Right kidney (tissue), 1 donor: Measurements from ENCODE around the gene MYRIP.
"Not testable (repeated sequence)": the region's sequence is repeated elsewhere in the genome, so short reads cannot be mapped to it uniquely, and the experiment has no call there.

Experiments used
- DNase-seq: peaks from one replicate; pipeline ENCODE4 v3.0.0-alpha.2; 2016

The MYRIP gene

DNA sequence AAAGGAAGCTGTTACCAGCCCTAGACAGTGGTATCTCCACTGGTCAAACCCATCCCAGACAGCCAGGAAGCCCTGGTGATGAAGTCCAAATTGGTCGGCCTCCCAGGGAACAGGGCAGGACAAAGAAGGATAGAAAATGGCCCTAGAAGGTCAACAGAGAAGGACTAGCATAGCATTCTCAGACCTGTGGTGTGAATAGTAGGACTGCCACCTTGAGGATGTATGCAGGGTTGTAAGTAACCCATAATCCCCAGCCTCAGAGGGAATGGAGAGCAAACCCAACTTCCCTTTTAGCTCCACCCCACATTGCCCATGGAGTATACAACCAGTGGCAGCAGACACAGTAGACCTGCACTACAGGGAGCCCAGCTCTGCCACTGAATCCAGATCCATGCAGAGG, 431.5 kb downstream of the MYRIP start:
- DNase-seq = no peak

DNA sequence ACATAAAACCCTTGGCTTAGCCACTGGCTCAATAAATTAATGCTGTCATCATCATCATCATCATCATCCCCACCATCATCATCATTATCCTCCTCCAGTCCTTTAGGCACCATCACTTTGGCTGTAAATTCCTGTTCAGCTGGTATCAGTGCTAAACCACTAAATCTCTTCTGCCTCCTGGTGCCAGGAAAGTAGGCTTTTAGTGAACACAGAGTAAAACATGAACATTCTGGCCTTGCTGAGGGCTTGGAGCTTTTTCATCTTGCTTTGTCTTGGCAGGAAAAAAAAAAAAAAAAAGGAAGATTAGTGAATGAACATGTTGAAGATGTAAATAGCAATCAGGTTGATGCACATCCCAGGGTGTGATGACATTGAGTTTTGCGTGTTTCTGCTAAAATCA, 432.8 kb downstream of the MYRIP start:
- DNase-seq = no peak

DNA sequence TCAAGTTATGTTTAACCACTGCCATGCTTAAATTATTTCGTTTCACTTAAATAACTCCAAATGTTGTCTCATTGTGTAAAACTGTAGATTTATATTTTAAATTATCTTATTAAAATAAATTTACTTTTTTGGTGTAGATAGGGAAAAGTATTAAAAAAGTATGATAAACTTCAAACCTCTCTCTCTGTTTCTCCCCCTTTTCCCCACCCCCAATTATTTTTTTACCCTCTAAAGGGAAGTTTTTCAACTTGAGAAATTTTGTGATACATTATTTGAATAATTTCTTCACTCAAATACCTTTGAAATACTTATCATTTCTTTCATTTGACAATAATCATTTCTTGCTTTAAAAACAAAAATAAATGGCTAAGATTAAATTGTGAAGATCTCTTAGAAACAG, 433.2 kb downstream of the MYRIP start:
- DNase-seq = no peak

DNA sequence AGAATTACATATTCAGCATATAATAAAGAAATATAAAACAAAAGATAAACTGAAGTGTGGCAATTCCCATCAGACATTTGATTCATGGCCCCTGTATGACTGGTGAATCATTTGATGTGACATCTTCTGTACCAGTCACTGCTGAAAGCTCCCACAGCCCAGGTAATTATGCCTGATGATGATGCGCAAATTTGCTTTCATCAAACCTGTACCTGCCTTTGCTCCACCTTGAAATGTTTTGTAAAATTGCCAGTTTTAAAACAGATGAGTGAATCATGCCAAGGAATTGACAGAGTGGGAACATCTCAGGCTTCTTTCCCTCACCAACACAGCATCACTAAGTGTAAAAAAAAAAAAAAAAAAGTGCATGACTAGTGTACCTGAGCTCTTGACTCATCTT, 433.6 kb downstream of the MYRIP start:
- no peak for DNase-seq

DNA sequence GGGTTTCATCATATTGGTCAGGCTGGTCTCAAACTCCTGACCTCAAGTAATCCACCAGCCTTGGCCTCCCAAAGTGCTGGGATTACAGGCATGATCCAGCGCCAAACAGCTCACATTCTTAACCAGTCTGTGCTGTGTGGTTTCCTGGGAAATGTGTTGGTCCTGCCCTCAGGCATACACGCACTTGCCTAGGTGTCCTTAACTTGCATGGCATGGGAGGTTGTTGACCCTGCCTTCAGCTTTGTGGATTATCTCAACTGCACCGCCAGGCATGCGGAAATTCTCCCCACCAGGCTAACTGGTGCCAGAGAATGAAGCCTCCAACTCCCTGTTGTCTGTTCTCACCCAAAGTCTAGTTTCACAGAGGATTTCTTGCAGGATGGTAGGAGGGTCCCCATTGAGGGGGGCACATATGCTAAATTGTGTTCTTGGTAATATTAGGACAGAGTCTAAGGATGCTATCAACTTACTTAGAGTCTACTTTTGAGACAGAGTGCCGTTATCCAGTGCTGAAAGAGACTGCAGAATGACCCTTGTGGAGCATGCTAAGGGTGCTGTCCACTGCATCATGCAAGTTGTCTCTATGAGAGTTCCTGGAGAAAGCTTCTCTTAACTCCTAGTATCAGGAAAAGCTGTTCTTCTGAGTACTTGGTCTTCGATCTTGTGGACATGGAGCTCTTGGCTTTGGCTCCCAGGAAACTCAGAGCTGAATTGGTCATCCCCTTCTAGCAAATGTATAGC, 438.5 kb downstream of the MYRIP start:
- no peak for DNase-seq

DNA sequence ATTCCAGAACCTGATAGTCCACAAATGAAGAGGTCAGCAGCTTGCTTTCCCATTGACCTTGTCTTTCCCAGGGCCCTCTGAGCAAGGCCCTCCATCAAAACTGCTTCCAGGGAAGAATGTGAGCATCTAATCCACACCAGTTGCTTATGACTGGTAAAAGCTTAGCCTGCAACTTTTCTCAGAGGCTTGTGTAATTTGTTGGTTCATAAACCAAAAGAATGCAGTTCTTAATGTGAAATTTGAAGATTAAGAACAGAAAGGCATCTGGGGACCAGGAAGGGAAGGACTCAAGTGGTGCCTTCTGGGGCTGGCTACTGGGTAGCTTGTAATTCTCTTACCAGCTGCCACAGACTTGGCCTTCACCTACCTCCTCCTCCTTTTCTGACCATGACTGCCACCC, 439.2 kb downstream of the MYRIP start:
- DNase-seq = no peak

DNA sequence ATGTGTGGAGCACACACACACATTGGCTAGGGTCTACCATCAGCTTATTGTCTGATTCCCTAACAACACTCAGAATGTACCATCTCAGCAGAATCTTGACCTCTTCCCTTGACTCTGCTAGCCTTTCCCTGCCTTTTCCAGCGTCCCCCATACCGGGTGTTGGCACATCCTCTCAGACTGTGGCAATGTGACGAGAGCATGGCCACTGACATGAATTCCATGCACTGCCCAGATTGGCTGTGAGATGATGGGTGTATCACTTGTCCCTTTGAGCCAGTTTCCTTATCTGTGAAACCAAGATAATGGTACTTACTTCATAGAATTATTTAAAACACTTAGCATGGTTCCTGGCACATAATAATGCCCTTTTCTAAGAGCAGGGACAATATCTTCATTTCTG, 439.8 kb downstream of the MYRIP start:
- DNase-seq = no peak

DNA sequence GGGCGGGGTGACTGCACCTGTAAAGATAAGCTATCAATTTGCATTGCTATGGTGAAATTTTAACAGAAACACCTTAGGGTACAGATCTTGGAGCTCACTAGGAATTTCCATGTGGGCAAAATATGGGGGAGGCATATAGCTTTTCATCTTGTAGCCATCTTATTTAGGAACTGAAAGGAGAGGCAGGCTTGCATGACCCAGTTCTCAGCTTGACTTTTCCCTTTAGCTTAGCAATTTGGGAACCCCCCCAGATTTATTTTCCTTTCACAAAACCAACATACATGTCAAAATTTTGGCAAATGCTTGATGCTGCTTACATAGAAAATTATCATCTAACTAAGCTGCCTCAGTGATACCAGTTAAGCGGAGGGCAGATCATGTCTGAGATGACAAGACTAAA, 445.1 kb downstream of the MYRIP start:
- no peak for DNase-seq

DNA sequence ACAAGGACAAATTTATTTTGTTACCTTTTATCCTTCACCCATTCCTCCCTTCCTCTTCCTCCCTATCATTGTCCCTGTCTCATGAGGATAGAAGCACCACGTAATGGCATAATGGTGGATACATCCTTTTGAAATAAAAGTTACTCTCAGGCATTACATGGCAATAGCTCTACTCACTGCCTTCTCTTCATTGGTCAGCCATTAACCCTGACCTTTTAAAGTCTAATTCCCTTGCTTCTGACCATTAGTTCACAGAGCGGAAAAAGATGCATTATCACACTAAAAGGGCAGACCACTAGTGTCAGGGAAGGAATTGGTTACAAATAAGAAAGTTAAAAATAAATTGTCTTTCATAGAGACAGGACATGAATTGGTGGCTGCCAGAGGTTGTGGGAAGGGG, 445.5 kb downstream of the MYRIP start:
- DNase-seq = no peak

DNA sequence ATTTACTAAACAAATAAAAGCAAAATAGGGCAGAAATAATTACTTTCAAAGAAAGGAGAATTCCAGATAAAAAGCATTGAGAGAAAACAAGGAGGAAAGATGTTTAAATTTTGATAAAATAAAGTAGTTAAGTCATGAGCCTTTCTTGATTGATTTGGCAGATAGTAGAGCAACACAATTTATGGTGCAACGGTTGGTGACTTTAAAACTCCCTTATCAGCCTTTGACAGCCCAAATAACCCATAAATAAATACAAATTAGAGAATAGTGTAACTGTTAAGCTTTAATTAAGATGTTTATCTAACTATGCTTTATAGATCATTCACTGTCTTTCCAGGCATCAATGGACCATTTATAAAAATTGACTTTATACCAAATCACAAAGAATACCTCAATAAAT, 446.1 kb downstream of the MYRIP start:
- no peak for DNase-seq

DNA sequence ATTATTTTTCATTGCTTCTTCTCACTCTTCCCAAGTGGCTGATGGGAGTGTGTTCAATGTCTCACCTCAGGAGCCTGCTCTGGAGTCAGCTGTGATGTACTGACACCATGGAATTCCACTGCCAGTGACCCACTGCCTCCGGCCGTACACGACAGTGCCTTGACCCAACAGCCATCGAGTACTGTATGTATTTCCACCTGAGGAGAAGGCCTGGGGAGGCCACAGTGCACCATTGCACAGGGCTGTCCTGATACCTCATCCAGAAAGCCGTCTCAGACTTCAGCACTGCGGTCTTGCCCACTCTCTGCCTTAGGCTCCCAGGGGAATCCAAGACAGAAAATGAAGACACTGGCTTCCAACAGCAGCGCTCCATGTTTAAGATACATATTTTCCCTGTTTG, 448.7 kb downstream of the MYRIP start:
- no peak for DNase-seq

DNA sequence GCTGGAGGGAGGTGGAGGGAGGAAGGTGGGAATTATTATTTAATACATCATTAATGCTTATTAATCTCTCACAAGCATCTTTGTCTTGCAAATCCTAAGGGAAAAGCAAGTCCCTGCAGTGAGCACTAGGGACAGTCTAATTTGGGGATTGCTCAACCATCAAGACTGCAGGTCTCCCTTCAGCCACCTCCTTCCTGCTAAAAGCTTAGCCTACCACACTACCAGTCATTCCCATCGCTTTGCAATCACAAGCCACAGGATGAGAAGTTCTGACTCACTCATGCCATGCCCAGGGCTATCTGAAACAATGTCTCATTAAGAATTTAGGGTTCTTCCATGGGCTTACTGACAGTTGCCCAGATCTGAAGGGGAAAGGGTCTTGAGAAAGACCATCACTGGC, 449.1 kb downstream of the MYRIP start:
- DNase-seq = no peak

DNA sequence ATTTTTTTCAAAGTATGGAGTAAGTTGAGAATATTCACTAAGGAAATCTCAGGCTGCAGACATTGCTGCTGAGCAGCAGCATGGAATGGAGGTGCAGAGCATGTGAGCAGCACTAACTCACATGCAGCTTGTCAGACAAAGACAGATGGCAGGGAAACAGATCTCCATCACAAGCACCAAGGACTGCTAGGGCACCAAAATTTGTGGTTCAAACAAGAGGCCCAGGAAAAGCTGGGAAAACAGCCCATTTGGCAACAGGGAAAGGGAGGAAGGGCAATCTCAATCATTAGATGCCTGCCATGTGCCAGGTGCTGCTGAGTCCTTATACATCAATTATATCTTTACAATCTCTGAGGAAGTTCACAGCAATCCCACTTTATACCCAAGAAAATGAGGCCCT, 452.9 kb downstream of the MYRIP start:
- no peak for DNase-seq

DNA sequence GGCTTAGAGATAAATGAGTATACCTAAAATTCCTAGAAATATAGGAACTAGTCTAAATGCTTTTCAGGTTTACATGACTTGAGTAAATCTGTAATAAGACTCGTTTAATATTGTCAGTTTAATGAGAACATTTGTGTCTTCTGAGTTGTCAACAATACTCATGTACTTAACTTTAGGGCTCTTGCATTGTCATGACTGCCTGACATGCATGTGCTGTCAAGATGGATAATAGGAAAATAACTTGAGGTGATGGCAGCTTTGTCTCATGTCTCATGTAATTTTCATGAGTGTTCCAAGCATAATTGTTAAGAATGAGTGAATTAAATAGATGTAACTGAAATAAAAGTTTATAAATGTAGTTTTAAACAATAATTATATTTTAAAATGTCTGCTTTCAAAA, 455.0 kb downstream of the MYRIP start:
- no peak for DNase-seq

DNA sequence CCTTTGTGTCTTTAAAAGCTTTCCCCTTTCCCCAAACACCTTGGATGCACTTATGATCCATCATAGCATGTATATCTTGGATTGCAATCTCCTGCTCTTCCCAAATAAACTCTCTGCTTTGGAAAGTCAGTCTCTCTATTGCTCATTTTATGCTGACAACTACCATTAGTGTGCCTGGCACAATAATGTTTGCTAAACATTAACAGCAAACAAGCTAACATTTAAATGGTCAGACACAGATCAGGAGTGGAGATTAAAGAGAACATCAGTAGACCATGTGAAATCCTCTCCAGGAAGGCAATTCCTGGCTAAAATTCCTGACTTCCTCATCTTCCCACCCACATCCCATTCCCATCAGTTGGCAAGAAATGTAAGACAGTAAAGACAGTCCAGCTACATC, 455.8 kb downstream of the MYRIP start:
- no peak for DNase-seq

DNA sequence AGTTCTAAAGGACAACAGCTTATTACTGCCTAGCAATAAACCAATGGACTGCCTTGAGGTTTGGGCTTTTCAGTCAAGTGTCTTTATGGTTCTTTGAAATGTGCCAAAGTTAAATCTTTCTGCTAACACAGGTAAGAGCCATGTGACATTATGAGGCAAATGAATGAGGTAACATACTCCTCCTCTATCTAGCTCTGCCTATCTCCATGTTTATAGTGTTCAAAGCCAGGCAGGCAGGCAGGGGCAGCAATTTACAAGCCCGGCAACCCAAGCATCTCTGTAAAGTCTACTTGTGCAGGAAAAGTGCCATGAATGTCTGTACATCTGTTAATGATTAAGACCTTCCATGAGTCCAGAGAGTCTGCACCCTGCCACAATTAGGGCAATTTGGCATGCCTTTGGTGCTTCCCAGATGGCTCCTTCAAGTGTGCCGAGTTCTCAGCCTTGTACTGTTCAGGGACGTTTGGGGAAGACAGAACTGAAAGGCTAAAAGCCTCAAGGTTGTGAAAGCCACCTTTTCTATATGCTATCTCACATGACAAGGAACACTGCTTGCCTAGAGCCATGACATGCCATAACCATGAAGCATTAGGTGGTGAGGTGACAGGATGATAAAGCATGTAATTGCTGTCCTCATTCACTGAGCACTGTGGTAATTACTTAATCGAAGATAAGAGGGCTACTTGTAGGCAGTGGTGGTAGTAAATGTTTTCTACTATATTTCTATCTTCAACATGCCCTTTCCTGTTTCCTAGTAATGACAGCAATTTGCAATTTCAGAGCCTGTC, 458.7 kb downstream of the MYRIP start:
- no peak for DNase-seq

DNA sequence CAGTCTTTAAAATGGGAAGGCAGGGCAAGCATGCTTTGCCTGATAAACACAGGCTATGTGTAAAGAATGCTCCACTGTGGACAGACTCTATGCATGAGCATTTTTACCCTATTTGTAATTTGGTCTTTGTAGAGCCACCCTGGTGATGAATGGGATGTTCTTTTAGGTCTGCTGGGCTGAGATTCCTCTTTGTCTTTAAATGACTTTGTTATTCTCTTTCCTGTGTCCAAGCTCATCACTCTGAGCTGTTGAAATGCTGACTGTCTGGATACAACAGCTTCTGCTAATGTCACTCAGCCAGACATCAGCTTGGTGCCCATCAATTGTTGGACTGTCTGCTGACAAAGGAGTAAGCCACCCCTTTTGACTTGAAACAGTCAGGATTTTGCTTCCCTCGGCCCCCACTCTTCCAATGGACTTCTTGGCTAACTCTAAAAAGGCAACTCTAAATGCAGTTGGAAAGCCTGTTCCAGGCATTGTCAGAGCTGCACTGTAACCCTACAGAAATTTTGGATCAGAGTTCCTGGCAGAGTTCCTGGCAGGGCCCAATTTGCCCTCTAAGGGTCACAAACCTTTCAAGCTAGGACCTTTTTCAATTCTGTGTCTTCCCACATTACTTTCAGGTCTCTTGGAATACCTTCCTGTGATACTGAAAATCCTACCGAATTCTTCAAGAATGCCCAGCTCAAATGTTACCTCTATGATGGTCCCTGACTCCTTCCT, 459.6 kb downstream of the MYRIP start:
- DNase-seq = no peak

DNA sequence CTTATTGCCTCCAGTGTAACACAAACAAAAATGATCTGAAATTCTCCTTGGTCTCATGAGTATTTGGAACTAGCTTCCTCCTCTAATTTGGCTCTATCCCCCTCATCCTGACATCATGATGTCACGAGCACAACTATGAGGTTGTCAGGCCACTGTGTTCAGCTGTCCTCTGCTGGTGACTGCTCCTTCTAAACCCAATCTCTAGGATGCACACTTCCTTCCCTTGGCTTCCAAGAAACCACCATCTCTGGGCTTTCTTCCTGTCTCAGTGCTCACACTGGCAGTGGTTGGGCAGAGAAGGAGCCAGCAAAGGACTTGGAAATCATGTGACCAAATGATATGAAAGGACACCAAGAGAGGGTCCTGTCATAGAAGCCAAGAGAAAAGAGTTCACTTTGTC, 469.4 kb downstream of the MYRIP start:
- DNase-seq = no peak

DNA sequence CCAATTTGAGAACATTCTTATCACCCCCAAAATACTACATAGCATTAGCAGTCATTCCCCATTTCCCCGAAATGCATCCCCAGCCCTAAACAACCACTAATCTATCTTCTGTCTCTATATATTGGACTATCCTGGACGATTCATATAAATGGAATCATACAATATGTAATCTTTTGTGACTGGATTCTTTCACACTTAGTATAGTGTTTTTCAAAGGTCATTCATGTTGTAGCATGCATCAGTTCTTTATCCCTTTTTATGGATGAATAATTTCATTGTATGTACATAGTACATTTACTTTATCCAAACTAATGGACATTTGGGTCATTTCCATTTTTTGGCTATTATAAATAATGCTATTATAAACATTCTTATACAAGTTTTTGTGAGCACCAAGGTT, 472.6 kb downstream of the MYRIP start:
- no peak for DNase-seq

DNA sequence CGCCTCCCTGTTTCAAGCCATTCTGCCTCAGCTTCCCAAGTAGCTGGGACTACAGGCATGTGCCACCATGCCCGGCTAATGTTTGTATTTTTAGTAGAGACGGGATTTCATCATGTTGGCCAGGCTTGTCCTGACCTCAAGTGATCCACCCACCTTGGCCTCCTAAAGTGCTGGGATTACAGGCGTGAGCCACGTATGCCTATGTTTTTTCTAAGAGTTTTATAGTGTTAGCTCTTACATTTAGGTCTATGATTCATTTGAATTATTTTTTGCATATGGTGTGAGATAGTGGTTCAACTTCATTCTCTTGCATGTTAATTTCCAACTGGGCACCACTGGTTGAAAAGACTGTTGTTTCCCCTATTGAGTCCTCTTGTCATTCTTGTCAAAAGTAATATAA, 473.6 kb downstream of the MYRIP start:
- not testable (repeated sequence) for DNase-seq

DNA sequence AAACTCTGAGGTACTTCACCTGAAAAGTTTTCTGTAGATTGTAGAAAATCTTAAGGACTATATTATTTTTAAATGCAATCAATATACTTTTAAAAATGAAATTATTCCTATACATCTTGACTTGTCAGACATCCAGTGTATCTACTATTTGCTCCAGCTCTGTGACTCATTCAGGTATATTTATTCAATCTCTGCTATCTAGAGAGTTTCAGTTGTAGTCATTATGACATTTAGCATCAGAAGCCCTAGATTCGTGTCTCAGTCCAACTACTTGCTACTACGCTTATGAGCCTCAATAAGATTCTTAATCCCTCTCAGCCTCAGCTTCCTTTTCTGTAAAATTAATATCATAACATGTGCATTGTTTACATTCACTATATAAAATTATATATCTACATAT, 477.8 kb downstream of the MYRIP start:
- DNase-seq = no peak

DNA sequence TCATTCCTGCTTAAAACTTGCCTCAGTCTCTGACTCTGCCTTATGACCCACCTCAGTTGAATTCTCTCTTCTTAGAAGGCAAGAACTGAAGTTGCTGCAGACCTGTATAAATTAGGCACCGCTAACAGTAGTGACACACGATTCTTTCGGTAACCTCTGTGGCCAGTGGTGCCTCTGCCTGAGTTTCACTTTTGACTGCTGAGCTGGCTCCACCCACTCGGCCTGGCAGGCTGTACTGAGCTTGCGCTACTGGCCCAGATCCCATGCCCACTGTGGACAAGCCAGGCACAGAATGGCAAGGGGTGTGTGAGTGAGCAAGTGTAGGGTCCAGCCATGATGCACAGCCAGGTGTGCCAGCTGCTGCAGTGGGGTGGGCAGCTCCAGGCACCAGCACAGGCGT, 481.0 kb downstream of the MYRIP start:
- no peak for DNase-seq

DNA sequence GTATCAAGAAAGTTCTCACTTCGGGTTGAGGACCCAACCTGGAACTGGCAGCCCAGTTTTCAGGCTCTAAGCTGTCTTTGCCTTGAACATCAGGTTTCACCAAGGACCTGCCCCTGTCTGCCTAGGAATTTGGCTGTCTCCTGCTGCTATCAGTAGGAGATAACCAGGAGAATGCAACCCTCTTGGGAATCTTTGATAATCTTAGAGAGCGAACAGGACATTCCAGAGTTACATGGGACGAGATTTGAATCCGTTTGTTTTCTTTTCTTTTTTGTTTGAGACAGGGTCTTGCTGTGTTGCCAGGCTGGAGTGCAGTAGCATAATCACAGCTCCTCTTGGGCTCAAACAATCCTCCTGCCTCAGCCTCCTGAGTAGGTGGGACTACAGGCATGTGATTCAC, 482.1 kb downstream of the MYRIP start:
- DNase-seq = no peak
